ENCODE results near the gene DFFB.

Gene DFFB

DNA sequence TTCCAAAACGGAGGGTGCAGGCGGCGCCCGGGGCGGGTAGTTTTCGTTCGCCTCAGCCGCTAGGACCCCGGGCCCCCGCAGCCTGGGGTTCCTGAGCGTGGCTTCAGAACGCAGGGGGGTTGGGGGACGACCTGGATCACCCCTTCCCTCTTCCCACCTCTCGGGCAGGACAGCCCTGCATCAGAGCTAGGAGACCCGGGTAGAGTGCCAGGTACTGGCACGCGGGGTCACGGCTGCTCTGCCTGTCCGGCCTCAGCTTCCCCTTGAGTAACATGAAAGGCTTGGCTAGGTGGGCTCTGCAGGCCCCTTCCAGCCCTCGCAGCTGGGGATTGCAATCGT lies 484 bp downstream of the DFFB start:
- H3K4me3 ChIP-seq (ENCODE audit: low read depth, low read length), result peak overlapping the region; percentile 73
- TF ChIP-seq CTCF (IDR thresholded peaks at IDR 0.05; ENCODE audit: low read depth, low read length), result no peak

DNA sequence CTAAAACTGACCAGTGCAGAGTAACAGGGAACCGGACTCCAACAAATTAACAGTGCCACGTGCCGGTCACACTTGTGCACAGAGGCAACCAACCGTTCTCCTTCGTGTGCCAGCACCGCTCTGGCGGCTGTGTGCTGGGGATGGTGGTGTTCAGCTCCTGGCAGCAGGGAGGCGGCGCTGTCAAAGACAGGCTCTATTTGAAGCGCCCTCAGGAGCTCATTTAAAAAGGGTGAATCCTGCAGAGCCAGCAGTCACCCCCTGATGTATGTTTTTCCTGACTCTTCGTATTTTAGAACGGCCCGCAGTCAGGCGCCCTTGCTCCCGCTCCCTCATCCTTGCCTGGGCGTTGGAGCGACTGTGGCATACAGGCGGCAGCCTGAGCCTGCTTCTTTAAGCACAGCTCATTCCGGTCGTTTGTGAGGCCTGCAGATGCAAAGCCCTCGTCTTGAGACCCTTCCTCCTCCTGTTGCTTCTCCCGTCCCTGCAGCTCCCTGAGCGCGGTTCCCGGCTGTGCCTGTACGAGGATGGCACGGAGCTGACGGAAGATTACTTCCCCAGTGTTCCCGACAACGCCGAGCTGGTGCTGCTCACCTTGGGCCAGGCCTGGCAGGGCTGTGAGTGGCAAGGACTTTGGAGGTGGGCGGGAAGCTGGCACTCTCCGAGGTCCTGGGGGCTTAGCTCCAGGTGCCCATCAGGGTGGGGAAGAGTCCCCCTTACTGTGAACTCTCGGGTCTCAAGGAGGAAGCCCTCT lies 1.1 kb downstream of the DFFB start:
- peak; percentile 19; the same call in 1 of the 2 replicates for TF ChIP-seq CTCF (IDR thresholded peaks at IDR 0.05; ENCODE audit: low read depth, low read length)
- peak overlapping the region; percentile 73 for H3K4me3 ChIP-seq (ENCODE audit: low read depth, low read length)

DNA sequence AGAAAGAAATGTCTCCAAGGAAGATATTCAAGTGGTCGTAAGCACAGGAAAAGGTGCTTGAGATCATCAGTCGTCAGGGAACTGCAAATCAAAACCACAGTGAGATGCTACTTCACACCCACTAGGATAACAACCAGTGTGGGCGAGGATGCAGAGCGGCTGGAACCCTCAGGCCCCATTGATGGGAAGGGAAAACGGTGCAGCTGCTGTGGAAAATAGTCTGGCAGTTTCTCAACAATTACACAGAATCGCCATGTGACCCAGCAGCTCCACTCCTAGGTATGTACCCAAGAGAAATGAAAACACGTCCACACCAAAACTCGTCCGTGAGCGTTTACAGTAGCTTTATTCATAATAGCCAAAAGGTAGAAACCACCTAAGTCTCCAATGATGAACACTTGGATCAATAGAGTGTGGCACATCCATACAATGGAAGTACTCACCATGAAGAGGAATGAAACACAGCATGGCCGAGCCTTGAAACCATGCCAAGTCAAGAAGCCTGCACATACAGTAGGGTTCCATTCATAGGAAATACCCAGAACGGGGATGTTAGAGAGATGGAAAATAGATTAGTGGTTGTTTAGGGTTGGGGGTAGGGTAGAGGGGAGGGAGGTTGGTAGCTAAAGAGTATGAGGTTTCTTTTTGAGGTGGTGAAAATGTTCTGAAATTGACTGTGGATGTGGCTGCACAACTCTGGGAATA lies 6.1 kb downstream of the DFFB start:
- TF ChIP-seq CTCF (IDR thresholded peaks at IDR 0.05; ENCODE audit: low read depth, low read length), result no peak
- H3K4me3 ChIP-seq (ENCODE audit: low read depth, low read length), result no peak overlapping the region

- H3K4me3 ChIP-seq (ENCODE audit: low read depth, low read length), result no peak overlapping the region
- TF ChIP-seq CTCF (IDR thresholded peaks at IDR 0.05; ENCODE audit: low read depth, low read length), result no peak
These were observed 7.6 kb downstream of the DFFB start for GRCh38 chr1:3864884-3865283.

- no peak for TF ChIP-seq CTCF (IDR thresholded peaks at IDR 0.05; ENCODE audit: low read depth, low read length)
- H3K4me3 ChIP-seq (ENCODE audit: low read depth, low read length), result no peak overlapping the region
These were observed 8.4 kb downstream of the DFFB start for GRCh38 chr1:3865606-3866160.

GRCh38 chr1:3868464-3869006 lies 11.3 kb downstream of the DFFB start:
- no peak for TF ChIP-seq CTCF (IDR thresholded peaks at IDR 0.05; ENCODE audit: low read depth, low read length)
- H3K4me3 ChIP-seq (ENCODE audit: low read depth, low read length), result no peak overlapping the region
